Activated CD4-positive, alpha-beta T cell treated with anti-CD3 and anti-CD28 coated beads, Interleukin-2, amount 50 U/mL, for 1 hour (primary cell): ENCODE results near the gene COX7C.
"Not testable (repeated sequence)": the region's sequence is repeated elsewhere in the genome, so short reads cannot be mapped to it uniquely, and the experiment has no call there.

Experiments
- DNase-seq: peaks from one replicate; pipeline ENCODE4 v3.0.0-alpha.2; 2020

Gene COX7C, protein sequence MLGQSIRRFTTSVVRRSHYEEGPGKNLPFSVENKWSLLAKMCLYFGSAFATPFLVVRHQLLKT

DNA sequence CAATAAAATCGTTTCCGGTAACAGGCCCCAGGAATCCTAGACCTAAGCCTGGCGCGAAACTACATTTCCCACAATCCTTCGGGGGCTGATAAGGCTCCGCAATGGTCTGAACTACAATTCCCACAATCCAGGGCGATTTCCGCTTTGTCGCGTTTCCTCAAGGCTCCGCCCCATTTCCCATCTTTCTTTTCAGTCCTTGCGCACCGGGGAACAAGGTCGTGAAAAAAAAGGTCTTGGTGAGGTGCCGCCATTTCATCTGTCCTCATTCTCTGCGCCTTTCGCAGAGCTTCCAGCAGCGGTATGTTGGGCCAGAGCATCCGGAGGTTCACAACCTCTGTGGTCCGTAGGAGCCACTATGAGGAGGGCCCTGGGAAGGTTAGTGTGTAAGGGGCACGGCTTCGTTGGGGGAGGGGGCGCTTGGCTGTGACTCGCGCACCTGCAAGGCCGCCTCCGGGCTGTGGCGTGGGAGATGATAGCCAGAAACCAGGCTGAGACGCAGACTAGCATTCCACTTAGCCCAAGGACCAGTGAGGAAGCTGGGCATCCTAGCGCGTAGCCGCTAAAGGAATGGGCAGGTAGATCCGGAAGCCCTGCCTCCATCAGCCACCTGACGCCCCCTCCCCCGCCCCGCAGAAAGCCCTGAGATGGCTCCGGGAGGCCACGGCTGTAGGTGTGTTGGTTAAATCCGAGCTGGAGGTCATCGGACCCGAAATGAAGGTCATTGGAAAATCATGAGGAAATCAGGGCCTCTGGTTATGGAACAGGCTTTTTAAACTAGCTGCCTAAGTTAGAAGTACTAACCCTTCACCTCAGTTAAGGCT lies at the start of gene COX7C:
TSS of gene COX7C (plus strand) at position 186 of the 821 bp plus-strand sequence. CDS start at position 301, 115 bp downstream.
- peak; percentile 88 for DNase-seq

DNA sequence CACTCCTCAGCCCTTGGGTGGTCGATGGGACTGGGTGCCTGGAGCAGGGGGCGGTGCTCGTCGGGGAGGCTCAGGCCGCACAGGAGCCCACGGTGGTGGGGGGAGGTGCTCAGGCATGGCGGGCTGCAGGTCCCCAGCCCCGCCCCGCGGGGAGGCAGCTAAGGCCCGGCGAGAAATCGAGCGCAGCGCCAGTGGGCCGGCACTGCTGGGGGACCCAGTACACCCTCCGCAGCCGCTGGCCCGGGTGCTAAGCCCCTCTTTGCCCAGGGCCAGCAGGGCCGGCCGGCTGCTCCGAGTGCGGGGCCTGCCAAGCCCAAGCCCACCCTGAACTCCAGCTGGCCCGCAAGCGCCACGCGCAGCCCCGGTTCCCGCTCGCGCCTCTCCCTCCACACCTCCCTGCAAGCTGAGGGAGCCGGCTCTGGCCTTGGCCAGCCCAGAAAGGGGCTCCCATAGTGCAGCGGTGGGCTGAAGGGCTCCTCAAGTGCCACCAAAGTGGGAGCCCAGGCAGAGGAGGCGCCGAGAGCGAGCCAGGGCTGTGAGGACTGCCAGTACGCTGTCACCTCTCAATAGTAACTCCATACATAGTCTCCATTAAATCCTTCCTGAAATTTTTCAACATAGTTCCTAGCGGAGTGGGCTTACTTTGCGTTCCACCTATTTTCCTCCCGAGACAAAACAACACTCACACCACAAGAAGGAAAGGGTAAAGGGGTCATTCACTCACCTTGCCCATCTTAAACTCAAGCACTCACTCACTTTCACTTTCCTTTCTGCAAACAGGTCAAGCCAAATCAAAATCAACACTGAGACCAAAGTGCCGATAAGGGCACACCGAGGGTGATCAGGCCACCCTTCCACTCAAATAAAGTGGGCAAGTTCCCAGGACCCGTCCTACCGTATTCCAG lies 48.0 kb upstream of the COX7C start:
- DNase-seq, result not testable (repeated sequence)

DNA sequence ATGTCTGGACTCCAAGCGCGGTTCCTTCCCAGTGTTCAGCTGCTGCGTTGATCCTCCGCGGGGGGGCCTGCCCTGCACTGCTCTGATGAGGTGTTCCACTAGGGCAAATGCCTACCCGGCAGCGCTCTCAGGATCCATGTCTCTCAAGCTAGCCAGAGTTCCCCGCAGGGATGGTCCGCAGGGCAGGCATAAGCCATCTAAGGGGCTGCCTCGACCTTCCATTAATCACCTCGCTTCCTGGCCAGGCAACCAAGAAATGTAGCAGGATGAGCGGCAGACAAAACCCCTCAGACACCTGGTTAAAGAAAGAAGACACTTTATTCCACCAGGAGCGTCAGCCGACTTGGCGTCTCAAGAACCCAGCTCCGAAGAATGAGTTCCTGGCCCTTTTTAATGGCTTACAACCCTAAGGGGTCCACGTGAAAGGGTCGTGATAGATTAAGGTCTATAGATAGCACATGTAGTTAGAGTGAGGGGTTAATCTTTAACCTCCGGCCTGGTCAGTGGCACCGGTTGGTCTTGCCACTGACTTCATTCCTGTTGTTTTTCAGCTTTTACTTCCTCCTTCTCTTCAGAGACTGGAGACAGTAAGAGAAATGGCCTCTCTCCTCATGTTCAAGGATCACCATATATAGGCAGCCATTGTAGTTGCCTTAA lies 47.2 kb upstream of the COX7C start:
- no peak for DNase-seq

DNA sequence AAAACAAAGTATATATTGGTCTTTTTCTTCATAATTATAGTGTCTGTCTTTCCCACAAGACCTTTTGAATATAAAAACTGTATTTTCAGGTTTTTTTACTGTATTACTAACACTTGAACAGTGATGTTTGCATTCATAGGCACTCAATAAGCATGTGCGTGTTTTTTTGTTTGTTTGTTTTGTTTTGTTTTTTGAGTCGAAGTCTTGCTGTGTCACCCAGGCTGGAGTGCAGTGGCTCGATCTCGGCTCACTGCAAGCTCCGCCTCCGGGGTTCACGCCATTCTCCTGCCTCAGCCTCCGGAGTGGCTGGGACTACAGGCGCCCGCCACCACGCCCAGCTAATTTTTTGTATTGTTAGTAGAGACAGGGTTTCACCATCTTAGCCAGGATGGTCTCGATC lies 46.6 kb upstream of the COX7C start:
- DNase-seq, result not testable (repeated sequence)

DNA sequence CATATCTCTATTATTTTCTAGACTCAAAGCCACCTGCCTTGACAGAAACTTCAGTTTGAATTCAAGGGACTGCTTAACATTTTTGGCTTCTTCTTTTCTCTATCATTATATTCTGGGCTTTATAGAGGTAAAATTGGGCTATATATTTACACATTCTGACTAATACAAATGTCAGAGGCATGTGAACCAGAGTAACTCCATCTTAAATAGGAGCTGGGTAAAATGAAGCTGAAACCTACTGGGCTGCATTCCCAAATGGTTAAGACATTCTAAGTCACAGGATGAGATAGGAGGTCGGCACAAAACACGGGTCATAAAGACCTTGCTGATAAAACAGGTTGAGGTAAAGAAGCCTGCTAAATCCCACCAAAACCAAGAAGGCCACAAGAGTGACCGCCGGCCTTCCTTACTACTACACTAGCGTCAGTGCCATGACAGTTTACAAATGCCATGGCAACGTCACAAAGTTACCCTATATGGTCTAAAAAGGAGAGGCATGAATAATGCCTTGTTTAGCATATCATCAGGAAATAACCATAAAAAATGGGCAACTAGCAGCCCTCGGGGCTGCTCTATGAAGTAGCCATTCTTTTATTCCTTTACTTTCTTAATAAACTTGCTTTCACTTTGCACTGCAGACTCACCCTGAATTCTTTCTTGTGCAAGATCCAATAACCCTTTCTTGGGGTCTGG lies 44.8 kb upstream of the COX7C start:
- DNase-seq, result no peak

DNA sequence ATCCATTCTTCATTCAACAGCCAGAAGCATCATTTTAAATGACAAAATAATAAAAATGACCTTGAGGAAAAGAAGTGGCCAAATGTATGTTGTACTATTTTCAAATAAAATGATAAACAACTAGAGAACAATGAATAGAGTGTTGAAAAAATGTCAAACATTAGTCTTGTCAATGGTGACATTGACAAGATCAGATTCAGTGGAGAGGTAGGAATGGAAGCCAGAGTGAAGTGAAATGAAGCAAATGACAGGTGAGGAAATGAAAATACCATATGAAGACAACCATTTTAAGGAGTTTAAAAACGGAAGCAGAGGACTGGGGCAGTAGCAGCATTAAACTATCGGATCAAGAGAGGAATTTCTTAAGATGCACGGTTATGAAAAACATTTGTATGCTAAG lies 38.2 kb upstream of the COX7C start:
- DNase-seq, result no peak

DNA sequence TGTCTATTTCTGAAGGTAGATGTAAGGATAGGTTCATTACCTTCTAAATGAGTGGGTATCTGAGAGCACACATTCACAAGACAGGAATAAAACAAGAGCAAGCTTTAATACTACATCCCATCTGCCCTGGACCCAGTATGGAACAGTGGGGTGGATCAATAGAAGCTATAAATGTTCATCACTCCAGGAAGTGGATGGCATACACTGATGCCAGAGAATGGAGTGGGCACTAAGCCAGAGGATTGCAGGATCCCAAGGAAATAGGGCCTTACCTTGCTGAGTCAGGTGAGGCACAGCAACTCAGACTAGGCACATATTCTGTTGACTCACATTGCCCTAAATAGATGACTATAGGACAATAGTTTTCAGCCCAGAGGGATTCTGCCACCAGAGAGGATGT lies 21.3 kb upstream of the COX7C start:
- DNase-seq, result no peak

DNA sequence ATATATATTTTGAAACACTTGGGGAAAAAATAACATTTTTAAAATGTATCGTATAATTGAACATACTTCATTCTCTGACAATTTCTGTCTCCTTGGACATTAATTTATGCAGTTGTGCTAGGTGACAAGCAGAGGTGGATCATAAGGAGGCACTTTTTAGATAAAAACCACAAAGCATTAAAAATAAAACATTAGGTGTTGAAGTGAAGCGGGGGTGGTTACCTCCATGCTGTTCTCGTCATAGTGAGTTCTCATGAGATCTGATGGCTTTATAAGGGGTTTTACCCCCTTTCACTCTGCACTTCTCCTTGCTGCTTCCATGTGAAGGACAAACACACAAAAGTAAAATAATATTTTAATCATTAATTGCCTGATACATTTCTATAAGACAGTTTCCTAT lies 11.9 kb upstream of the COX7C start:
- DNase-seq, result no peak

DNA sequence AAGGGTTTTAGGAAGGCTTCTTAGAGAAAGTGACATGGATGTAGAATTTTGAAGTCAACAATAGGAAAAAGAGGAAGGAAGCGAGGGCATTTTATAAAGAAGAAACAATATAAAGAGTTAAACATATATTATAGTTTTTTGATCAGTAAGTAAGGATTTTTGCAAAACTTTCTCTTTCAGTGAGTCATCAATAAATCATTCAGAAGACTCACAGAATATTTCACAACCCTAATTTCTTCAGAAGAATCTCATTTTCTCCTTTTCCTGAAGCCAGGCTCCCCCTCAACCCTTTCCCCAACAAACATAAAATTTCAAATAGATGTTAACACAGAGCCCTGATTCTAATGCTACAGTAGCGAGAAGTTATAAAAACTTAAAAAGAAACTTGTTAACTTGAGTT lies 4.3 kb upstream of the COX7C start:
- DNase-seq, result no peak

DNA sequence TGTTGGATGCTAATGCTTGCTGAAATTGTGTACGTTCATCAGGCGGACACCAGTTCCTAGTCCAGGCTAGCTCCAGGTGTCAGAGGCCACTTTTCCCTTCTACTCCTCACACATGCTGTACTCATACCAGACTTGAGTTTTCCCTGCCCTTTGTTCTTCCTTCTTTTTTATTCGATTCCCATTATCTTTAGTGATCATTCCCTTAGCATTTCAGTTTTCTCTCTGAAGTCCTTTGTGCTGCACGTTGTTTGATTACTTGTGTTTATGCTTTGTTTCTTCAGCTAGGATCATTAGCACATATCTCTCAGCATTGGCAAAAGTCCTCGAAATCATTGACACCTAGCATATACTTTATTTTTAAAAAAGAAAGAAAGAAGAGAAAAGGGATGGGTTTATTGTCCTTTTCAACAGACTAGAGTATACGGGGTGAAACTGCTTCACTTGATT lies 409 bp upstream of the COX7C start:
- no peak for DNase-seq

DNA sequence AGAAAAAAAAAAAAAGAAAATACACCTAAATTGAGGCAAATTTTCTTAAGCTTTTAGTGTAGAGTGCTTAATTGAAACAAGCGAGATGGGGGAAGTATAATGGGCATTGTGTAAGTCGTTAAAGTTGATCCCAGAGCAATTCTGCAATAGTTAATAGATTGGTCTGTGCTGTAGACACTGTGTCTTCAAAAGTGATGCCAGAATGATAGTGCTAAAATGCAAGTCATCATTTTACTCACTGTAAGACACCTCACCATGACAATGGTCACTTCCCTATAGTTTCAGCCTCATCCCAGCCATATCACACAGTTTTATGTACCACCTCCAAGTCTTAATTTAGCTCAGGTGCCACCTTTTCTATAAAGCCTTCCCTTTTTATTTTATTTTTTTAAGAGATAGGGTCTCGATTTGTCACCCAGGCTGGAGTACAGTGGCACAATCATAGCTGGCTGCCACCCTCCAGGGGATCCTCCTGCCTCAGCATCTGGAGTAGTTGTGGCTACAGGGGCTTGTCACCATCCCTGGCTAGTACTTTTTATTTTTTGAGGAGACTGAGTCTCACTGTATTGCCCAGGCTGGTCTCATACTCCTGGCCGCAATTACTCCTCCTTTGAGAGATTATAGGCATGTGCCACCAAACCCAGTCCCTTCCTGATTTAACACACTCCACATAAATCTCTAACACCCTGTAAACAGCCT lies 6.2 kb downstream of the COX7C start:
- no peak for DNase-seq

DNA sequence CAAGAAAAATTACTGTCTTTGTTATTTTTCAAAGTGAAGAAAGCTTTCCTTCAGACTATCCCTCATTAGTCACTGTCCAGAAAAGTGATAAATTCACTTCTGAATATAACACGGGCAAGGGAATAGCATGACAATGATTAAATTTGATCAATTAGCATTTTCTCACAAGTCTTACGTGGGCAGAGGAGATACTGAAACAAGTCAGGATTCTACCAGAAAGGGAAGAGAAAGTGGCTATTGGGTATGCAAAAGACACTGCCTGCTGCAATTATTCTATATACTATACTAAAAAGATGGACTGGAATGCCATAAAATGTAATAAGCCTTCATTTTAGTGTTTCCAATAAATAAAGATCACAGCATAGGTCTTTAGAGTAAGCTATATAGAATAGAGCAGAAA lies 7.4 kb downstream of the COX7C start:
- no peak for DNase-seq

DNA sequence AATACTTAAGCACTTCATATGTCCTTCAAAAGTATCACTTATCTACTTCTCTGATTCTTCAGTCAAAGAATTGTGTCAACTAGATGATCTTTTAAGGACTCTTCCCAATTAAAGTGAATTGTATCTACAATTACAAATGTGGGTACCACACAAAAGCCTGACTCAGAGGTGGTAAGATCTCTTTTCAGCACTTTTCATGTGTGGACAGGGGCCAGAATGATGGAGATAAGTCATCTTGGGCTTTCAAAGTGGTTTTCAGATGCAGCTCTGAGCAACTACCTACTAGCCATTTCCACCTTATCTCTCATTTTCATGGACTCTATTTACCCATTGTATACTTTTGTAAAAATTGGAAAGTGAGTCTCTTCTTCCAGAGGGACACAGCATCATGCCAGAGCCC lies 8.4 kb downstream of the COX7C start:
- DNase-seq, result no peak

DNA sequence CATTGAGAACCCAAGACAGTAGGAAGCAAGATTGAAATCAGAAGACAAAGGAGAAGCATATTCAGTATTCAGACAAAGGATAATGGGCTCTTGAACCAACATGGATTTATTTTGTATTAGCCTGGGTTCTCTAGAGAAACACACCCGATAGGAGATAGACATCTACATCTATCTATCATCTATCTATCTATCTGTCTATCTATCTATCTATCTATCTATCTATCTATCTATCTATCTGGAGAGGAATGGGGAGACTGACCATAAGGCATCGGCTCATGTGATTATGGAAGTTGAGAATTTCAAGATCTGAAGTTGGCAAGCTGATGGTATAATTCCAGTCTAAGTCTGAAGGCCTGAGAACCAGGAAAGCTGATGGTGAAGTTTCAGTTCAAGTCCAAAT lies 13.4 kb downstream of the COX7C start:
- no peak for DNase-seq

DNA sequence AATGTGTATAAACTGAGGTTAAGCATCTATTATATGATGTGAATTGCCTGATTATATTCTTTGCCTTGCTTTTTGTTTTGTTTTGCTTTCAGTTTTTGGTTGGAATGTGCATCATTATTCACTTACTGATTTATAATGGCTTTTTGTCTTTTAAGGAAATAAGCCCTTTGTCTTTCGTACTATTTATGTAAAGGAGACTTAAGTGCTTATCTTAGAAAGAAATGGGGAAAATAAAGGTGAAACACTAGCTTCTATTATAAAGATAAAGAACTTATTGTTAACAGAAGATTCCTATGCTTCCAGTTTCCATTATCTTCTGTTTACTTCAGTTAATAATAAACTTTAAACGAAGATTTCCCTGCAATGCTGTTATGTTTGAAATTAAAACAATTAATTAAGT lies 23.3 kb downstream of the COX7C start:
- DNase-seq, result no peak

DNA sequence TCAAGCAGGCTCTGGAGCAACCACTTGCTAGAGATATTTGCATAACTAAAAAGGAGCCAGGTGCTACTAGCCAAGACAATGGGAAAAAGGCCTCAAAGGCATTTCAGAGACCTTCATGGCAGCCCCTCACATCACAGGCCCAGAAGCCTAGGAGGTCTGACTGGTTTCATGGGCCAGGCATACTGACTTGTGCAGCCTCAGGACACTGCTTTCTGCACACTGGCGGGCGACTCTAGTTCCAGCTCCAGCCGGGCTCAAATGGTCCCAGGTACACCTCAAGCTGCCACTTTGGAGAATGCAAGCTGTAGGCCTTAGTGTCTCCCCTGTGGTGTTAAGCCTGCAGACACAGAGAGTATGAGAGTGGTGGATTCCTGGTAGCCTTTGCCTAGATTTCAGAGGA lies 27.1 kb downstream of the COX7C start:
- DNase-seq, result no peak

DNA sequence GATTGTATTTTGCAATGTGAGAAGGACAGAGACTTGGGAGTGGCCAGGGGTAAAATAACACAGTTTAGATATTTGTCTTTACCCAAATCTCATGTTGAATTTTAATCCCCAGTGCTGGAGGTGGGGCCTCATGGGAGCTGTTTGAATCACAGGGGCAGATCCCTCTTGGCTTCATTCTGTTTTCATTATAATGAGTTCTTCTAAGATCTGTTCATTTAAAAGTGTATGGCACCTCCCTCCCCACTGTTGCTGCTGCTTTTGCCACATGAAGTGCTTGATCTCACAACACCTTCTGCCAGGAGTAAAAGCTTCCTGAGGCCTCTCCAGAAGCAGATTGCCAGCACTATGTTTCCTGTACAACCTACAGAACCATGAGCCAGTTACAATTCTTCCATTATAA lies 28.1 kb downstream of the COX7C start:
- no peak for DNase-seq

DNA sequence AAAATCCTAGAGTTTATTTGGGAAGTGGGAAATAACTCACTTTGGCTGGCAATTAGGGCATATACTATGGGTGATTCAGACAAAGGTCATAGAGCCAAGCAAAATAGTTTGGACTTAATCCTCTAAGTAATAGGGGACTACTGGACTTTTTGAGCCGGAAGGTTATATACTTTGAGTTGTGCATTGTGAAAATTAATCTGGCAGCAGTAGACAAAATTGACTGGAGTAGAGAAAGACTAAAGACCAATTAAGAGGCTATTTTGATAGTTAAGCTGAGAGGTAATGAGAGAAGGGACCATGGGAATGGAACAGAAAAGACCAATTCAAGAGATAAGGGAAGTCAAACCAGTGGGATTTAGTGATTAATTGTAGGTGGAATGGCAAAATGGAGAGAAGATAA lies 28.9 kb downstream of the COX7C start:
- no peak for DNase-seq

DNA sequence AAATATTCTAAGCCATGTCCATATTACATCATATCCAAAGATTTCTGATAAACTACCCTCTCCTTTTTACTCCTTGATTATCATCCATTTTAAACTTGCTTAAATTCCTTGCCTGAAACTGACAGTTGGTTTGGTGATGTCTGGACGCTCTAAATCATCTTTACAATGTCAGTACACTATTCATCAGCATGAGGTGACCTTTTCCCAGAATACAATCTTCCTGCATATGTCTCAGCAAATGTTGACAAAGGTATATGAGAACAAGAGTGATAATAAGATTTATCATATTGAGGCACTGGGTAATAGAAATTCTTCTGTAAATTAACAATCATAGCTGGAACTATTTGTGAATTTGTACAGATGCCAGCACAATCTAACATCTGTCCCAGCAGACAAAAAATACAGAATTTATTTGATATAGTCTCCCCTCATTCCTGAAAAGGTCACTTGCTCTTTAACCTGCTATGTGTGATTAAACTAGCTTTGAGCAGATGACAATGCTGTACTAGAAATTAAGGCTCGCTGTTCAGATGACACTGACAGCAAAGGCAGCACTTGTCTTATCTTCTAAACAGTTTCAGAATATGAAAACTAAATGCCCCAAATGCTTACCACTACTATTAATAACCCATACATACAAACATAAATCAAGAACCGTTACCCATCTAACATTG lies 32.2 kb downstream of the COX7C start:
- no peak for DNase-seq

DNA sequence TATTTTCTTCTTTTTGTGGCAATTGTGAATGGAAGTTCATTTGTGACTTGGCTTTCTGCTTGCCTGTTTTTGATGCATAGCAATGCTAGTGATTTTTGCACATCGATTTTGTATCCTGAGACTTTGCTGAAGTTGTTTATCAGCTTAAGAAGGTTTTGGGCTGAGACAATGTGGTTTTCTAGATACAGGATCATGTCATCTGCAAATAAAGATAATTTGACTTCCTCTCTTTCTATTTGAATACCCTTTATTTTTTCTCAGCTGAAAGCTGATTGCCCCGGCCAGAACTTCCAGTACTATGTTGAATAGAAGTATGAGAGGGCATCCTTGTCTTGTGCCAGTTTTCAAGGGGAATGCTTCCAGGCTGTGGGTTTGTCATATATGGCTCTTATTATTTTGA lies 43.0 kb downstream of the COX7C start:
- DNase-seq, result not testable (repeated sequence)

DNA sequence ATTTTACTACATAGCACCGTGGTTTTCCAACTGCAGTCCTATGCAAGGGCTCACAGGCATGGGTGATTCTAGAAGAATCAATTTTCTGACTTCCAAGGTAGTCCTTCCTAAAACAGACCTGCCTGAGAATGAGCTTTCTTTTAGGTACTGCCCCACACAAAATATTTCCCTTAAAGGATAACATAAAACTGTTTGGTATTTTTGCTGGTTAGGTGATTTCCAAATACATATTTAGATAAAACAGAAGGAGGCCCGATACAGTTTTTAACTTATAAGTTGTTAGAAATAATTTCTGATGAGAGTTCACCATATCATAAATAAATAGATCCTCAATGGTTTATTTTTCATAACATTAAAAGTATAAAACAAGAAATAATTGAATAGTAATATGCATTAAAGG lies 46.4 kb downstream of the COX7C start:
- DNase-seq, result no peak
